GM19099 (cell line): ENCODE measurements around the gene SKP1.

Source experiments
- POLR2A ChIP-seq: IDR thresholded peaks from 3 replicates; pipeline ENCODE4 v1.6.1; 2011; ENCODE audit warnings: low read depth; ENCODE audit not compliant: insufficient read length; ENCODE audit errors: extremely low read depth

The SKP1 gene

DNA sequence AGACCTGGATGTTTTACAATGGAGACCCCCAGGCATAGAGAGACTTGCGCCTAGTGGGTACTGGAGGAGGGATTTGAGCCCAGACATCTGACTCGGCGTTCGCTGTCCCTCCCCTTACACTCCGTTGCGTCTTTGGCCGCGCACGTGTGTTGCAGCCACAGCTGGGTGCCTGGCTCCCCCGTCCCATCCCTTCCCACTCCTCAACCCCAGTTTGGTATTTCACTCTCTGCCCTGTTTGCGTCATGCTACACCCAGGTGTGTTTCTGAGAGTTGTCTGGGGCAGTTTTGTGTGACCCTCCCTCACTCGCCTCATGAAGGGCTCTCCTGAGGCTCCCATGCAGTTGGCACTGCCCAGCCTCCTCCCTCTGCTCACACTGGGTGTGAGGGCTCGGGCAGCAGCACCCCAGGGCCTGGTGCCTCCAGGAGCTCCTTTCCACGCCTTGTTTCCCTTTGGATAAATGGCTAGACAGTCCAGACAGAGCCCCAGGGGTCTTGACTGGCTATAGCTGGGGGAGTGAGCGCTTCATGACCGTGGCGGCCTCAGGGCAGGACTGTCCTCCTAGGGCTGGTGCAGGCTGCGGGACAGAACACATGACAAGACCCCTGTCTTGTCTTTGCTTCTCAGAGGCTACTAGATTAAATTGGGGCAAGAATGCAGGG is 48.6 kb downstream of the SKP1 start:
- no peak for TF ChIP-seq POLR2A

DNA sequence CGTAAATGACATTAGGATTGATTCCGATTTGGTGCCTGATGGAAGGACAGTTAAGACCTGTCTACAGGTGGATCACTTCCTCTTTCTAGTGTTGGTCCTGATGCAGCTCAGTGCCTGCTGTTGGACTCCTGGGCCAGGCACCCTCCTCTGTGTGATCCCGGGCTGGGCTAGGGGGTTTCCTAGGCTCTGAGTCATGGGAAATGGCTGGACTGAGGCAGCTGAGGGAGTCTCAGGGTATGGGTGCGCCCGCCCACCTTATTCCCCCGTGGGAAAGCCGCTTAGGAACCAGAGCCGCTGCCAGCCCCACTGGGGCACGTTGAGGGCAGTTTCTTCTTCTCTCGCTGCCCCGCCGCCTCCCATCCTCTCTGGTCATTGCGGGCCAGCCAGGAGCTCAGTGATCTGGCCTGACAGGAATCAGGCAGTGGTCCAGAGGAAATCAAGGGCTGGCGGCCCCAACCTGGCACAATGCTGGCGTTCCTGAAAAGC is 49.3 kb downstream of the SKP1 start:
- no peak for TF ChIP-seq POLR2A

- no peak for TF ChIP-seq POLR2A
Measured at GRCh38 chr5:134125039-134126015, 51.4 kb downstream of the SKP1 start.

DNA sequence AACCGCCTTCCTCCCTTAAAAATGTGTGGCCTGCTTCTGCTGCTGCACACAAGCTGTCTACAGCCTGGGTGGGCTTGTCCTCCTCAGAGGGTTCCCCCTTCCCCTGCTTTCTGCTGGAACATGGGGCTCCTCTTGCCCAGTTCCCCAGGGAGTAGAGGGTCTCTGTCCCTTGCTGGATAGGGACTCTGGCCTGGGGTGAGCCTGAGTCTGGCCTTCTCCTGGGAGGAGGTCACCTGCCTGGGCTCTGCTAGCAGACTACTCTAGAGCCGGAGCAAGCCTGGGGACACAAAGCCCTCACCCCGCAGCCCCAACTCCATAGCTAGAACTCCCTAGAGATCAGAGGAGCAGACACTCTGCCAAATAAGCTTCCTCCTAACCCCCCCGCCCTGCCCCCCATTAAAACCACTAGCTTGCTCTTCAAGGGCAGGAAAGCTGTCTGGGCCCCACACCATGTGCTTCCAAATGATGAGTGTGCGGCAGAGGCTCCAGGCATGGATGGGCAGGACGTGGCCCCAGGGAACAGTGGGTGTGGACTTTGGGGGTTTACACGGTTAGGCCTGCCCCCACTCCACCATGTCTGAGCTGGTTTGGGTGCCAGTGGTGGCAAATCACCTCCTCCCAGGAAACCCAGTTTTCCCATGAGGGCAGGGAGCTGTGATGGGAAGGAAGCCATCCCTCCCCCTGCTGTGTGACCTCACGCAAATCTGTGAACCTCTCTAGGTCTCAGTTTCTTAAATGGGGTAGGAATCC is 52.3 kb downstream of the SKP1 start:
- no peak for TF ChIP-seq POLR2A

DNA sequence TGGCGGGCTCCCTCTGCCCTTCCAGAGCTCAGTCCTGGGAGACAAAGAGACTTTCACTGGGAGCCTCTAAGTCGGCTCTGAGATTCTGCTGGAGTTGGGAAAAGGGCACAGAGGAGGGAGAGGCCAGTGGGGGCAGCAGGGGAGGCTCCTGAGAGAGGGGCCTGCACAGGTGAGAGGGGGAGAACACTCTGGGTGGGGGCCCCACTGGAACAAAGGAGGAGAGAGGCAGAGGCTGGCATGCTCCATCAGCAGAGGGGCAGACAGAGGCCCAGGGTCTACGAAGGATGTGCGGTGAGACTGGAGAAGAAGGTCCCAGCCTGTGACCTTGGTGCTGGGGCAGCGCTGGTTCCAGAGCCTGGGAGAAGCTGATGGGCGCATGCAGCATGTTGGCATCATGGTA is 53.4 kb downstream of the SKP1 start:
- no peak for TF ChIP-seq POLR2A

DNA sequence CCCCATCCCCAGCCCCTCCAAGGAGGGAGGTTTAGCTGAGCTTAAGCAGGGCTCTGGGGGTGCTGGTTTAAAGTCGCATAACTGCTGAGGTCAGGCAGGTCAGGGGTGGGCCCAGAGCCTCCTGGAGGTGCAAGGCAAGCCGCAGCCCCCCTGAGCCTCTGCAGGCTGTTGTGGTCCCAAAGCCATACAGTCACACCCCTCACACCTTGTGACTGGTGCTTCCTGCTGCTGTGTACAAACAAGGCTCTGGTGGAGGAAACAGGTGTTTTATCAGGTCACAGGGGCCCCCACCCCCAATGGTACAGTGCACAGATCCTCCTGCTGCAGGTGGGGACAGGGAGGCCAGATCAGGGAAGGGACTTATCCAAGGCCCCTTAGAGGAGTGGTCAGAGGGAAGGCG is 54.2 kb downstream of the SKP1 start:
- no peak for TF ChIP-seq POLR2A

- TF ChIP-seq POLR2A: no peak
Measured at GRCh38 chr5:134120386-134121138, 56.2 kb downstream of the SKP1 start.

DNA sequence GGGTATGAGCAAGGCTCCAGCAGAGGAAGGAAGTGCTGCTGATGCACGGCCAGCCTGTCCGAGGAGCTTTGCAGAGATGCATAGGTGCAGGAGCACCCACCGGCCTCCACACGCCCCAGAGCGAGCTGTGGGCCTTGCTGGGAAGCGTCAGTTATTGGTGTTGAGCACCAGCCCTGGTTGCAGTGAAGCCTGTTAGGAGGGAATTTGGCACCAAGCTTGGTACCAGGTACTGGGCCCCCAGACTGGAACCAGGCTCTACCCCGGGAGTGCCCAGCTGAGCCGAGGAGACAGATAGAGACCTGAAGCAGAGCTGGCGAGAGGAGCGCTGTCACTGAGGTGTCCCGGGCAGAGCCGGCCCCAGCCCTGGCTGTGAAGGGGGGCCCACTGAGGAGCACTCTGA is 57.0 kb downstream of the SKP1 start:
- TF ChIP-seq POLR2A: no peak

GRCh38 chr5:134118212-134118835 is 58.4 kb downstream of the SKP1 start:
- no peak for TF ChIP-seq POLR2A

- no peak for TF ChIP-seq POLR2A
Measured at GRCh38 chr5:134116789-134117761, 59.7 kb downstream of the SKP1 start.

DNA sequence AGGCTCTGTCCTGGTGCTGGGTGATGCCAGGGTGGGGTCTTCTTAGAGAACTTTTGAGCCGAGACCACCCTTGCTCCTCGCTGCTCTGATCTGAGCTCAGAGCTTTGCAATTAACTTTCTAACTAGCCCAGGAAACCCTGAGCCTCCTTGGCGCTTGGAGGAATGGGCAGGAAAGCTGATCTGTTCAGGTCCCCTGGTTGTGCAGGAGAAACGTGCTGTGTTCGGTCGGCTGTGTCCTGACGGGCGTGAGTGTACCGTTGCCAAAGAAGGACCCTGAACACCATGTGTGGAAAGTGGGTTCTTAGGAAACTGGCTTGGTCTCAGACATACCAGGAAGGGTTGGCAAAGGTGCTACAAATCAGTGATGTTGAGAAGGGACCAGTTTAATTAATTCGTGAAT is 60.5 kb downstream of the SKP1 start:
- TF ChIP-seq POLR2A: no peak

GRCh38 chr5:134115806-134116175 is 61.0 kb downstream of the SKP1 start:
- no peak for TF ChIP-seq POLR2A
